Hematopoietic multipotent progenitor cell treated with erythropoietin and hydrocortisone succinate and interleukin-3 and kit ligand, for 8 days (in vitro differentiated cells): ENCODE data around the gene ACTR8.
A peak's percentile ranks its signal among the peaks of the same experiment; 100 is the strongest.

Experiments
- DNase-seq: peaks from one replicate; pipeline ENCODE4 v3.0.0-alpha.2; 2015

ACTR8 gene

GRCh38 chr3:53863145-53863544 is 18.8 kb downstream of the ACTR8 start:
- no peak for DNase-seq

GRCh38 chr3:53862241-53862640 is 19.7 kb downstream of the ACTR8 start:
- no peak for DNase-seq

GRCh38 chr3:53860196-53860595 is 21.8 kb downstream of the ACTR8 start:
- DNase-seq = no peak

GRCh38 chr3:53859178-53859577 is 22.8 kb downstream of the ACTR8 start:
- no peak for DNase-seq

- DNase-seq = no peak
Observed at GRCh38 chr3:53858096-53858741, 23.7 kb downstream of the ACTR8 start.

GRCh38 chr3:53856964-53857363 is 25.0 kb downstream of the ACTR8 start:
- no peak for DNase-seq

- DNase-seq = no peak
Observed at GRCh38 chr3:53850895-53851294, 31.1 kb downstream of the ACTR8 start.

- DNase-seq = no peak
Observed at GRCh38 chr3:53849916-53850315, 32.0 kb downstream of the ACTR8 start.

- no peak for DNase-seq
Observed at GRCh38 chr3:53846851-53847155, 35.1 kb downstream of the ACTR8 start.

- DNase-seq = no peak
Observed at GRCh38 chr3:53846134-53846850, 35.7 kb downstream of the ACTR8 start, which contains the start of the genes CHDH and IL17RB. CHDH (minus strand) TSS chr3:53846419; CDS start chr3:53824008, 22,411 bp downstream. IL17RB (plus strand) TSS chr3:53846568; CDS start chr3:53846589, 21 bp downstream.

GRCh38 chr3:53845881-53846133 is 36.1 kb downstream of the ACTR8 start:
- no peak for DNase-seq

- DNase-seq = no peak
Observed at GRCh38 chr3:53845103-53845880, 36.7 kb downstream of the ACTR8 start.

- no peak for DNase-seq
Observed at GRCh38 chr3:53844262-53845102, 37.5 kb downstream of the ACTR8 start.

GRCh38 chr3:53843195-53844177 is 38.5 kb downstream of the ACTR8 start:
- DNase-seq = no peak

- no peak for DNase-seq
Observed at GRCh38 chr3:53842436-53843194, 39.3 kb downstream of the ACTR8 start.

- DNase-seq = no peak
Observed at GRCh38 chr3:53841296-53841695, 40.7 kb downstream of the ACTR8 start.

- DNase-seq = no peak
Observed at GRCh38 chr3:53837331-53837730, 44.6 kb downstream of the ACTR8 start.

GRCh38 chr3:53836084-53836872 is 45.7 kb downstream of the ACTR8 start:
- DNase-seq = no peak

GRCh38 chr3:53835257-53835656 is 46.7 kb downstream of the ACTR8 start:
- DNase-seq = no peak

- peak; percentile 31 for DNase-seq
Observed at GRCh38 chr3:53834429-53835095, 47.4 kb downstream of the ACTR8 start.
